Astrocyte of the hippocampus (primary cell): ENCODE results near the gene NONO.
"Not testable (repeated sequence)": the region's sequence is repeated elsewhere in the genome, so short reads cannot be mapped to it uniquely, and the experiment has no call there.

Experiments used
- DNase-seq: peaks from one replicate; pipeline ENCODE4 v3.0.0; 2011; ENCODE audit warnings: low read depth, low spot score

The NONO gene

GRCh38 chrX:71285929-71286328 lies 2.5 kb downstream of the NONO start:
- no peak for DNase-seq

DNA sequence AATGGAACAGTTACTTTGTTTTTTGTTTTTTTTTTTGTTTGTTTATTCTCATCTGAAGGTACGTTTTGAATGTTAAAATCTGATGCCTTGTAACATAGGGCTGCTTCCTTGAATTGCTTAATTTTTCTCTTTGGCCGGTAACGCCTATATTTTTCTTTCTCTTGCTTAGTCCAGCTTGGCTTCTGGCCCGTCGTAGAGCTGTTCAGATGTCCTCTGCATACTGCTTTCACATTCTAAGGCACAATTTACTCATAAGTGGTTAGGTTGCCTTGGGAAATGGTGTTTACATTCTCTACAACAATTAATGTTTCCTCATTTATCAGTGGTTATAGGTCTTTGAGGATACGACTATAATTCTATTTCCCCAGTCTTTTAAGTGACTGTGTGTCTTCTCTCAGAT lies 7.9 kb downstream of the NONO start:
- no peak for DNase-seq

DNA sequence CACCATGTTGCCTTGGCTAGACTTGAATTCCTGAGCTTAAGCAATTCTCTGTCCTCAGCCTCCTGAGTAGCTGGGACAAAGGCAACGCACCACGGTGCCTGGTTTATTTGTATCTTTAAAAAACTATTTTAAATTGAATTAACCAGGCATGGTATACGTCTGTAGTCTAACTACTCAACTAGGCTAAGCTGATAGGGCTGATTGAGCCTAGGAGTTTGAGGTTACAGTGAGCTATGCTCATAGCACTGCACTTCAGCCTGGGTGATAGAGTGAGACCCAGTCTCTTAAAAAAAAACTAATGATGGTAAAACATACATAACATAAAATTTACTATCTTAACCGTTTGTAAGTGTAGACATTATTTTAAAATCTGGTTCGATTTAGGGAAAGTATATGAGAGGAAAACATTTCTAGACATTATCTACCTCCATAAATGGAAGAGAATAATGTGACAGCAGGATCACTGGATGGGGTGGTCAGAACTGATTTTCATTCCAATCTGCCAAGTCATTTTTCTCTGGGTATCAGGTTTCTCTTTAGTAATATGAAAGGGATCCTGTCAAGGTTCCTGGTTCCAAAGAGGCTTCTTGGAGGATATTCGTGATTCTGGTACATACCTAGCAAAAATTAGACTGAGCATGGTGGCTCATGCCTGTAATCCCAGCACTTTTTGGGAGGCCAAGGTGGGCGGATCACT lies 9.4 kb downstream of the NONO start:
- peak; percentile 48 for DNase-seq

DNA sequence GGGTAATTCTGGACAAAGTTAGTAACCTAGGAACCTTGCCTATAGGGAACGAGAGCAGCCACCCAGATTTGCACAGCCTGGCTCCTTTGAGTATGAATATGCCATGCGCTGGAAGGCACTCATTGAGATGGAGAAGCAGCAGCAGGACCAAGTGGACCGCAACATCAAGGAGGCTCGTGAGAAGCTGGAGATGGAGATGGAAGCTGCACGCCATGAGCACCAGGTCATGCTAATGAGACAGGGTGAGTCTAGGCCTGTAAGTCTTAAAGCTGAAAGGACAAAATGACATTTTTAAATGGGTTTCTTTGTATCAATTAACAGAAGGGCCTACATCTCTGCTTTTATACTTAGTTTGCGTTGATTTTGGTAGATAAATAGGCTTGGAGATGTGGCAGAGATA lies 13.4 kb downstream of the NONO start:
- DNase-seq: no peak

- no peak for DNase-seq
Measured at GRCh38 chrX:71298119-71298518, 14.7 kb downstream of the NONO start.

DNA sequence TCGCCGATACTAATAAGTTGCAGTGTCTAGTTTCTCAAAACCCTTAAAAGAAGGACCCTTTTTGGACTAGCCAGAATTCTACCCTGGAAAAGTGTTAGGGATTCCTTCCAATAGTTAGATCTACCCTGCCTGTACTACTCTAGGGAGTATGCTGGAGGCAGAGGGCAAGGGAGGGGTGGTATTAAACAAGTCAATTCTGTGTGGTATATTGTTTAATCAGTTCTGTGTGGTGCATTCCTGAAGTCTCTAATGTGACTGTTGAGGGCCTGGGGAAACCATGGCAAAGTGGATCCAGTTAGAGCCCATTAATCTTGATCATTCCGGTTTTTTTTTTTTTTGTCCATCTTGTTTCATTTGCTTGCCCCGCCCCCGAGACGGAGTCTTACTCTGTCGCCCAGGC lies 16.6 kb downstream of the NONO start:
- DNase-seq: not testable (repeated sequence)

- DNase-seq: not testable (repeated sequence)
Measured at GRCh38 chrX:71300495-71300894, 17.1 kb downstream of the NONO start.

DNA sequence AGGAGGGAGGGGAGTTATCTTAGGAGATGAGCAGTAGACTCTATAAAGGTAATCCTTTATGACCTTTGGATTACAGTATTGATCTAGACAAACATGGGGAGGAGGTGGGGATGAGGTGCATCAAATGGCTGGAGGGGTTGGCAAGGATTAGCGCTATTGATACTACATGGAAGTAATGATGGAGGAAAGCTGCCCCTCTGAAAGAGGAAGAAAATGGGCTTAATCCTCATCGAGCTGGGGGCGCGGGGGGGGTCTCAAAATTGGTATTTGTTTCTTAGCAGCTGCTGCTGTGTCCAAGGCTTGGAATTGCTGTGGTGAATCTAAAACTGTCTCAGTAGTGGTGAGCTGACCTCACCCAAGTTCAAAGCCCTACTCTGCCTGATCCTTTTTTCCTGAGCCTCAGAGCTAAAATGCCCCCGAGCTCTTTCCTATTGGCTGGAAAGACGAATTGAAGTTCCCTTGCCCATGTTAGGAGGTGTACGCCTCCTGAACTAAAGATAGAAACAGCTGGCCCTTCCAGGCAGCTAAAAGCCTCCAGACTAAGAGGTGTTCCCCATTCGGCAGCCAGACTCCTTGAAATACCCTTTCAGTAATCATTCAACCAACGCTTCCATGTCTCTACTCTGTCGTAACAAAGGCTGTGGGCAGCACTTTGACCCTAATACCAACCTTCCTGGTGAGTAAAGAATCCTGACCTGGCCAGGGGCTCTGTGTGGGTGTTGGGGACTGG lies 17.9 kb downstream of the NONO start, which contains the start of gene ITGB1BP2:
Gene ITGB1BP2, plus strand, starts transcription at position 556 of the 730 bp plus-strand sequence. Its CDS starts 57 bp downstream, at position 613.
- peak; percentile 16 for DNase-seq

DNA sequence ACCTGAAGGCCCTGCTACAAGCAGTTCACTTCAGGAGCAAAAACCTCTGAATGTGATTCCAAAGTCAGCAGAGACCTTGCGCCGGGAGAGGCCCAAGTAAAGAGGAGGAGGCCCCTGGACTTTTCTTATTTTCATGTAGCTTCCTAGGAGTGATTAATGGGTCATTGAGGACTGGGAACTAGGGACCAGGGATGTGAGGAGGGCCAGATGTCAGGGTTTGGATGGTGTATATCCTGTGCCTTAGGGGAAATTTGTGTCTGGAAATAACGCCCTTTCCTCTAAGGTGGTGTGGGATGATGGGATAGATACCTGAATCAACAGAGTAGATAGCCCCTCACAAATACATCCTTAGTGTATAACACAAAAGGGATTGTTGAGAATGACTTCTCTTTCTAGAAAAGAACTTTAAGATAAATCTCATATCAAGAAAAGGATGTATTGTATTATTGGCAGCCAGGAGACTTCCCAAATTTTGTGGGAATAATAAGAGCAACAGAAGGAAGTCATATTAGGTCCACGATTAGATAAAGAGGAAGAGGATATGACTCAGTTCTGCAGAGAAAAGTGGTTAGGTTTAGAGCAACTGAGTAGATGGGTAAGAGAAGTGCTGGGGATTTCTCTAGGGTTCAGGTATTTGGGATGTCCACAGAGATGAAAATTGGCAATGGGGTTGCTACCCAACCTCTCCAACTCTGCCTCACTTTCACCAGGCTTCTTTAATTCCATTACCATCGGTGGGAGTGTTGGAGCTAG lies 19.2 kb downstream of the NONO start:
- no peak for DNase-seq

DNA sequence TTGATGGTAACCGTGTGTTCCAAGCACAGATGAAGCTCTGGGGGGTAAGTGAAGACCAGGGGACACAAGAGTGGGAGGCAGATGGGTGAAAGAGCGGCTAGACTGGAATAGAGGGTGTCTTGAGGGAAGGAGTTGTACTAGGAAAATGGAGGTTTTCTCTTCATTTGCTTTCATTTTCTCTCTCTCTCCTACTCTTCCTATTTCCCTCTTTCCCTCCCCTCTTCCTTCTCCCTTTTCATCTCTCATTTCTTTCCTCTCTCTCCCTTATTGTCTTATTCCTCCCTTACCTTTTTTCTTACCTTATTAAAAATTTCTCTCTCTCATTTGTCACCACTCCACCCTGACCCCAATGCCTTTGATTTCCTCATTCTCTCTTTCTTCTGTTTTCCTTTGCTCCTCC lies 21.1 kb downstream of the NONO start:
- DNase-seq: no peak

GRCh38 chrX:71315917-71316316 lies 32.5 kb downstream of the NONO start:
- peak; percentile 26 for DNase-seq

GRCh38 chrX:71316959-71317358 lies 33.5 kb downstream of the NONO start:
- not testable (repeated sequence) for DNase-seq

DNA sequence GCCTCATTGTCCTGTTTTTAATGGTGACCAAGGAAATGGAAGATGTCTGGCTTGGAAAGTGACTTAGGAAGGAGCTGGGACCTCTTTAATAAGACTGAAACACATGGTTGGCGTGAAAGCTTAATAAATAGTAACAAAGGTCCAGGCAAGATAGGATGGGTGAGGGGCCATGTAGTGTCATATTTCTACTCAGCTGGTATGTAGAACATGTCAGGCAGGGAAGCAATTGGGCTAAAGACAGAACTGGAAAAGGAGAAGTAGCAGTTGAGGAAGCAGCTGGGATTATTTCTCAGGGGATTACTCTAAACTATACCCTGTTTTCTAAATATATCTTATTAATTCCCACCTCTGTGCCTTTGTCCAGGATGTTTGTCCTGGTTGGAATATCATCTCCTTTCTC lies 36.7 kb downstream of the NONO start:
- DNase-seq: no peak

DNA sequence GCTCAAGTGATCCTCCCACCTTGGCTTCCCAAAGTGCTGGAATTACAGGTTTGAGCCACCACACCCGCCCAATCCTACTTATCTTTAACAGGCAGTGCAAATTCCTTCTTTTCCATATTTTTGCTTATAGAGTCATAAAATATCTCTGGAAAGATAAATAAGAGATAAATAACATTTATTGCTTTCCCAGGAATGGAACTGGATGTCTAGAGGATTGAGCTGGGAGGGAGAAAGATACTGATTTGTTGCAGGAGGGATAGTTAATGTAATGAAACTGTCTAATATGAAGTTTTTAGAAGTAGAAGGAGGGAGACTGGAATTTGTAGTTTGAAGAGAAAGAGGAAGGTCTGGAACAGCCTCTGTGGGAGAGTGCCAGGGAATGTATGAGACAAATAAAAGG lies 38.3 kb downstream of the NONO start:
- no peak for DNase-seq

GRCh38 chrX:71324452-71324851 lies 41.0 kb downstream of the NONO start:
- DNase-seq: not testable (repeated sequence)

GRCh38 chrX:71326394-71326793 lies 43.0 kb downstream of the NONO start:
- no peak for DNase-seq

GRCh38 chrX:71349151-71349665 lies 65.8 kb downstream of the NONO start:
- DNase-seq: not testable (repeated sequence)

DNA sequence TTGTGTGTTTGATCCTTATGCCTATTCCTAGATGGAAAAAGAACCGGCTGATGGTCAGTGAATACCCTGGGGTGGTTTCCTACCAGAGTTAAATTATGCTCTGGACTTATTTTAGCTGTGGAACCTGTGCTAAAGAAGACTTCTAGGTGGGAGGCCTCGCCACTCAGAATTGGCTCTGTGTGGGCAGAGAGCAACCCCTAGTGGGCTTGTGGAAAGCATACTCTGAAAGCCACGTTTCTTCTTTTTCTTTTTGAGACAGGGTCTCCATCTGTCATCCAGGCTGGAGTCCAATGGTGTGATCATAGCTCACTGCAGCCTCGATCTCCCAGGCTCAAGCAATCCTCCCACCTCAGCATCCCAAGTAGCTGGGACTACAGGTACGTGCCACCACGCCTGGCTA lies 66.4 kb downstream of the NONO start:
- not testable (repeated sequence) for DNase-seq
